Measurements from ENCODE around the gene HOXA6. TPM values are rescaled to one million over a fixed set of nuclear protein-coding genes. Genes with fewer than 3 reads are reported as not detected.

Gene HOXA6
- total RNA-seq, 2 experiments from 2014 or later = not detected

GRCh38 chr7:27115221-27116026, 32.1 kb downstream of the HOXA6 start:
- Mint-ChIP-seq H3K27ac (no peak overlapping the region), H3K9me3 (no peaks in the 10 kb centered on the region), H3K4me1 (ENCODE audit: low read depth) (no peaks in the 10 kb centered on the region), H3K4me3 (no peak overlapping the region), H3K27me3 (peaks cover 36% of the 10 kb centered on the region), H3K36me3 (ENCODE audit: low read depth) (no peaks in the 10 kb centered on the region)
- Histone ChIP-seq H3K27ac (ENCODE audit: low read depth in 1 of 2, low read length in 2 of 2) (no peak overlapping the region), H3K27me3 (ENCODE audit: control insufficient read depth in 1 of 2, insufficient read depth in 2 of 2, low read length in 2 of 2) (peaks cover 5% of the 10 kb centered on the region in 2 experiments), H3K36me3 (ENCODE audit: insufficient read depth, low read length) (no peaks in the 10 kb centered on the region), H3K4me1 (ENCODE audit: insufficient read depth, low read length) (no peaks in the 10 kb centered on the region), H3K4me3 (ENCODE audit: low read length) (no peak overlapping the region), H3K9me3 (ENCODE audit: control insufficient read depth in 1 of 2, insufficient read depth in 1 of 2, low read length in 2 of 2) (peaks cover 0 to 12% of the 10 kb centered on the region in 2 experiments)
- POLR2A ChIA-PET = no interaction called here
- TF ChIP-seq CTCF (IDR thresholded peaks at IDR 0.05) = no peak
- CTCF ChIA-PET = no interaction called here
- intact Hi-C loops (cut with DNase I, micrococcal nuclease) = no loop called here
- no peak for DNase-seq
- ATAC-seq (ENCODE audit: poor library complexity) = no peak

GRCh38 chr7:27114881-27115220, 32.7 kb downstream of the HOXA6 start:
- Histone ChIP-seq H3K9me3 (ENCODE audit: control insufficient read depth in 1 of 2, insufficient read depth in 1 of 2, low read length in 2 of 2) (peaks cover 0 to 15% of the 10 kb centered on the region in 2 experiments), H3K4me1 (ENCODE audit: insufficient read depth, low read length) (no peaks in the 10 kb centered on the region), H3K27me3 (ENCODE audit: control insufficient read depth in 1 of 2, insufficient read depth in 2 of 2, low read length in 2 of 2) (peaks cover 5% of the 10 kb centered on the region in 2 experiments), H3K4me3 (ENCODE audit: low read length) (no peak overlapping the region), H3K36me3 (ENCODE audit: insufficient read depth, low read length) (no peaks in the 10 kb centered on the region), H3K27ac (ENCODE audit: low read depth in 1 of 2, low read length in 2 of 2) (no peak overlapping the region)
- peaks cover 36% of the 10 kb centered on the region for H3K27me3 Mint-ChIP-seq
- CTCF ChIA-PET = no interaction called here
- POLR2A ChIA-PET = no interaction called here
- ATAC-seq (ENCODE audit: poor library complexity) (no peak), DNase-seq (no peak)
- no peaks in the 10 kb centered on the region for H3K9me3 Mint-ChIP-seq
- no peaks in the 10 kb centered on the region for H3K4me1 Mint-ChIP-seq (ENCODE audit: low read depth)
- intact Hi-C loops (cut with DNase I, micrococcal nuclease) = no loop called here
- no peaks in the 10 kb centered on the region for H3K36me3 Mint-ChIP-seq (ENCODE audit: low read depth)
- H3K4me3 Mint-ChIP-seq = no peak overlapping the region
- no peak overlapping the region for H3K27ac Mint-ChIP-seq
- no peak for TF ChIP-seq CTCF (IDR thresholded peaks at IDR 0.05)

- POLR2A ChIA-PET = no interaction called here
- CTCF ChIA-PET = no interaction called here
- Histone ChIP-seq H3K27me3 (ENCODE audit: control insufficient read depth in 1 of 2, insufficient read depth in 2 of 2, low read length in 2 of 2) (peaks cover 5% of the 10 kb centered on the region in 2 experiments), H3K27ac (ENCODE audit: low read depth in 1 of 2, low read length in 2 of 2) (no peak overlapping the region), H3K9me3 (ENCODE audit: control insufficient read depth in 1 of 2, insufficient read depth in 1 of 2, low read length in 2 of 2) (peaks cover 0 to 15% of the 10 kb centered on the region in 2 experiments), H3K36me3 (ENCODE audit: insufficient read depth, low read length) (no peaks in the 10 kb centered on the region), H3K4me3 (ENCODE audit: low read length) (no peak overlapping the region), H3K4me1 (ENCODE audit: insufficient read depth, low read length) (no peaks in the 10 kb centered on the region)
- Mint-ChIP-seq H3K9me3 (no peaks in the 10 kb centered on the region), H3K4me1 (ENCODE audit: low read depth) (no peaks in the 10 kb centered on the region), H3K27ac (no peak overlapping the region), H3K4me3 (no peak overlapping the region), H3K27me3 (peaks cover 36% of the 10 kb centered on the region), H3K36me3 (ENCODE audit: low read depth) (no peaks in the 10 kb centered on the region)
- DNase-seq (no peak), ATAC-seq (ENCODE audit: poor library complexity) (no peak)
- TF ChIP-seq CTCF (IDR thresholded peaks at IDR 0.05) = no peak
- intact Hi-C loops (cut with DNase I, micrococcal nuclease) = no loop called here
These were observed 33.4 kb downstream of the HOXA6 start for GRCh38 chr7:27113991-27114769.

Data from CD4-positive, alpha-beta T cell (primary cell).